ENCODE measurements around the gene DCAF17.

Gene DCAF17

GRCh38 chr2:171531836-171532450 is 97.9 kb downstream of the DCAF17 start:
- Histone ChIP-seq H3K4me1 (ENCODE audit: insufficient read depth, low read length) (no peaks in the 10 kb centered on the region), H3K9me3 (ENCODE audit: low read length) (peaks cover 4% of the 10 kb centered on the region), H3K4me3 (ENCODE audit: low read length) (no peak overlapping the region), H3K27me3 (ENCODE audit: insufficient read depth, low read length) (no peaks in the 10 kb centered on the region), H3K36me3 (ENCODE audit: insufficient read depth, low read length) (no peaks in the 10 kb centered on the region), H2AFZ (ENCODE audit: low read depth, low read length) (no peak overlapping the region)

- Histone ChIP-seq H3K36me3 (ENCODE audit: insufficient read depth, low read length) (no peaks in the 10 kb centered on the region), H2AFZ (ENCODE audit: low read depth, low read length) (no peak overlapping the region), H3K4me3 (ENCODE audit: low read length) (no peak overlapping the region), H3K27me3 (ENCODE audit: insufficient read depth, low read length) (no peaks in the 10 kb centered on the region), H3K4me1 (ENCODE audit: insufficient read depth, low read length) (no peaks in the 10 kb centered on the region), H3K9me3 (ENCODE audit: low read length) (peaks cover 4% of the 10 kb centered on the region)
Observed at GRCh38 chr2:171533331-171533730, 99.3 kb downstream of the DCAF17 start.
